Spleen (tissue), 7 donors: Measurements from ENCODE around the gene RSF1.

ENCODE experiments used
- POLR2A ChIP-seq, 3 donors: fragments of 450-650 bp; IDR thresholded peaks; one replicate each; pipeline ENCODE4 v1.5.1; 2017; ENCODE audit warnings: antibody characterized with exemption in 3 of 3, mild to moderate bottlenecking in 1 of 3
- POLR2AphosphoS5 ChIP-seq, 3 donors: sonication (generic); formaldehyde crosslinking; IDR thresholded peaks; one replicate each; pipeline ENCODE4 v1.5.1; 2017; ENCODE audit warnings: antibody characterized with exemption in 3 of 3
- TF ChIP-seq, protein P1 (sequence below), 11 experiments: fragments of 200-600 bp in 7 of 11; fragments of 450-650 bp in 4 of 11; sonication (generic) in 4 of 11; IDR thresholded peaks in 8 of 11; conservative IDR thresholded peaks in 3 of 11; 1 replicate in 7 of 11; 2 replicates in 4 of 11; pipeline versions ENCODE4 v1.4.0 to v1.8.0; 2016 to 2021; ENCODE audit warnings: antibody characterized with exemption in 11 of 11, inconsistent platforms in 4 of 11, mild to moderate bottlenecking in 1 of 11
- donor health status: DM: no; HTN: no; CAD: no; lungs with moderate emphysema.
- donor health status: DM: no; HTN: no; CAD: no.
- donor health status: DM: no; HTN: no; CAD: no.

DNA sequence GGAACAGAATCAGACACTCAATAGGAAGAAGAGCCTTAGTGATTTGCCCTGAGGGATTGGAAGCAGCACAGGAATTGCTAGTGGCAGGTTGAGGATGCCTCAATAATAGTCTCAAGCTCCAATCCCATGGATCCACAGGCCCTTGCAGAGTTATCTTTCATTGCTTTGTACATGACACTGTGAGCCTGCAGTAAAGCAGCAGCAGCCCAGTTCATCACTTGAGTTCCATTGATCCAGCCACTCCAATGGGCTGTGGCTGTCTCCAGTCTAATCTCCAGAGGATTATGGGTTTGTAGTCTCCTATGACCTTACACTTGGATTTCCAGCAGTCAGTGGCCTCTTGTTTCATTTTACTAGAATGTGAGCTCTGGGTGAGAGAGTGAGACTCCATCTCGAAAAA, 45.8 kb upstream of the RSF1 start:
- TF ChIP-seq, protein P1, sequence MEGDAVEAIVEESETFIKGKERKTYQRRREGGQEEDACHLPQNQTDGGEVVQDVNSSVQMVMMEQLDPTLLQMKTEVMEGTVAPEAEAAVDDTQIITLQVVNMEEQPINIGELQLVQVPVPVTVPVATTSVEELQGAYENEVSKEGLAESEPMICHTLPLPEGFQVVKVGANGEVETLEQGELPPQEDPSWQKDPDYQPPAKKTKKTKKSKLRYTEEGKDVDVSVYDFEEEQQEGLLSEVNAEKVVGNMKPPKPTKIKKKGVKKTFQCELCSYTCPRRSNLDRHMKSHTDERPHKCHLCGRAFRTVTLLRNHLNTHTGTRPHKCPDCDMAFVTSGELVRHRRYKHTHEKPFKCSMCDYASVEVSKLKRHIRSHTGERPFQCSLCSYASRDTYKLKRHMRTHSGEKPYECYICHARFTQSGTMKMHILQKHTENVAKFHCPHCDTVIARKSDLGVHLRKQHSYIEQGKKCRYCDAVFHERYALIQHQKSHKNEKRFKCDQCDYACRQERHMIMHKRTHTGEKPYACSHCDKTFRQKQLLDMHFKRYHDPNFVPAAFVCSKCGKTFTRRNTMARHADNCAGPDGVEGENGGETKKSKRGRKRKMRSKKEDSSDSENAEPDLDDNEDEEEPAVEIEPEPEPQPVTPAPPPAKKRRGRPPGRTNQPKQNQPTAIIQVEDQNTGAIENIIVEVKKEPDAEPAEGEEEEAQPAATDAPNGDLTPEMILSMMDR (IDR thresholded peaks at IDR 0.05 in 8 of 11, conservative IDR thresholded peaks at IDR 0.05 in 3 of 11), result no peak
- no peak for TF ChIP-seq POLR2AphosphoS5 (IDR thresholded peaks at IDR 0.05)
- no peak for TF ChIP-seq POLR2A (IDR thresholded peaks at IDR 0.05)
